ENCODE data around the gene SNTG2.

Gene SNTG2

DNA sequence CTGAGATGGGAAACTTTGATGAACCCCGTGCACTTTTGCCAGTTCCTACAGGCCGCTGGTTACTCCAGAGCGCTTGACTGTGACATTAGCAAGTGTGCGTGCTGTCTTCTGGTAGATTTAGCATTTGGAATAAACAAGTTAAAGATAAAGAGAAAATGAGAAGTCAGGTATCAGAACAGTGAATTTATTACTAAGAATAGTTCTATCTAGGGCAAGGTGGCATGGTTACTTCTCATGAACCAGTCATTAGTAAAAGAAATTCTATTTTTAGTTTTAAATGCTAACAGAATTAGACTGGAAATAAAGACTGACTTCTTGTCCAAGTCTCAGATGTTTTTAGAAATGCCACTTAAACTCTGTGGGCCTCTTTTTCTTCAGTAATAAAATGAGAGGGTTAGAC lies 258.6 kb downstream of the SNTG2 start:
- no peak for ATAC-seq

DNA sequence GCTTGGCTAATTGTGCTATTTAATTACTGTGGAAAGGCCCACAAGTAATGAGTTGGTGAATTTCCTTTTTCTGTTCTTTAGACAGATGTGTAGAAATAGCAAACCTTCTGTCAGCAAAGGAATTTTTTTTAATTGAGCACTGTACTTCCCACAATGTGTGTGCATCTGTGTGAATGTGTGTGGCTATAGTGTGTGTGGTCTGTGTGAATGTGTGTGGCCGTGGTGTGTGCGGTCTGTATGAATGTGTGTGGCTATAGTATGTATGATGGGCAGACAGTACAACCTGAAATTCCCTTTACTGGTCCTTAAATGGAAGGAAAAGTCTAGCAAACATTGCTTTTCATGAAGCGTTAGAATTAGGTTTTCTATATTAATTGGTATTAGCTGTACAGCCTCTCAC lies 259.1 kb downstream of the SNTG2 start:
- no peak for ATAC-seq
- TF ChIP-seq CSDC2 (CRISPR knock-in tag; IDR thresholded peaks at IDR 0.05) (no peak), TOX (CRISPR knock-in tag; IDR thresholded peaks at IDR 0.05; ENCODE audit: borderline replicate concordance) (no peak), SNAI2 (CRISPR knock-in tag; IDR thresholded peaks at IDR 0.05) (no peak), ZFP30 (CRISPR knock-in tag; IDR thresholded peaks at IDR 0.05) (no peak), ZC3H10 (CRISPR knock-in tag; IDR thresholded peaks at IDR 0.05) (no peak), OSR1 (CRISPR knock-in tag; IDR thresholded peaks at IDR 0.05) (no peak), ZFP3 (CRISPR knock-in tag; IDR thresholded peaks at IDR 0.05) (no peak), BACH2 (CRISPR knock-in tag; IDR thresholded peaks at IDR 0.05; ENCODE audit: borderline replicate concordance) (no peak), ESRRG (CRISPR knock-in tag; IDR thresholded peaks at IDR 0.05) (no peak), ISL1 (CRISPR knock-in tag; IDR thresholded peaks at IDR 0.05) (no peak), RARB (CRISPR knock-in tag; IDR thresholded peaks at IDR 0.05) (no peak), GLIS3 (CRISPR knock-in tag; IDR thresholded peaks at IDR 0.05) (no peak), TCF4 (CRISPR knock-in tag; IDR thresholded peaks at IDR 0.05; ENCODE audit: borderline replicate concordance) (no peak), ARNTL (CRISPR knock-in tag; IDR thresholded peaks at IDR 0.05; ENCODE audit: borderline replicate concordance, low read depth) (no peak), ZNF70 (CRISPR knock-in tag; IDR thresholded peaks at IDR 0.05) (no peak)
- TF ChIP-seq, protein P1, sequence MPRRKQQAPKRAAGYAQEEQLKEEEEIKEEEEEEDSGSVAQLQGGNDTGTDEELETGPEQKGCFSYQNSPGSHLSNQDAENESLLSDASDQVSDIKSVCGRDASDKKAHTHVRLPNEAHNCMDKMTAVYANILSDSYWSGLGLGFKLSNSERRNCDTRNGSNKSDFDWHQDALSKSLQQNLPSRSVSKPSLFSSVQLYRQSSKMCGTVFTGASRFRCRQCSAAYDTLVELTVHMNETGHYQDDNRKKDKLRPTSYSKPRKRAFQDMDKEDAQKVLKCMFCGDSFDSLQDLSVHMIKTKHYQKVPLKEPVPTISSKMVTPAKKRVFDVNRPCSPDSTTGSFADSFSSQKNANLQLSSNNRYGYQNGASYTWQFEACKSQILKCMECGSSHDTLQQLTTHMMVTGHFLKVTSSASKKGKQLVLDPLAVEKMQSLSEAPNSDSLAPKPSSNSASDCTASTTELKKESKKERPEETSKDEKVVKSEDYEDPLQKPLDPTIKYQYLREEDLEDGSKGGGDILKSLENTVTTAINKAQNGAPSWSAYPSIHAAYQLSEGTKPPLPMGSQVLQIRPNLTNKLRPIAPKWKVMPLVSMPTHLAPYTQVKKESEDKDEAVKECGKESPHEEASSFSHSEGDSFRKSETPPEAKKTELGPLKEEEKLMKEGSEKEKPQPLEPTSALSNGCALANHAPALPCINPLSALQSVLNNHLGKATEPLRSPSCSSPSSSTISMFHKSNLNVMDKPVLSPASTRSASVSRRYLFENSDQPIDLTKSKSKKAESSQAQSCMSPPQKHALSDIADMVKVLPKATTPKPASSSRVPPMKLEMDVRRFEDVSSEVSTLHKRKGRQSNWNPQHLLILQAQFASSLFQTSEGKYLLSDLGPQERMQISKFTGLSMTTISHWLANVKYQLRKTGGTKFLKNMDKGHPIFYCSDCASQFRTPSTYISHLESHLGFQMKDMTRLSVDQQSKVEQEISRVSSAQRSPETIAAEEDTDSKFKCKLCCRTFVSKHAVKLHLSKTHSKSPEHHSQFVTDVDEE (CRISPR knock-in tag; IDR thresholded peaks at IDR 0.05), result no peak
- TF ChIP-seq, protein P2, sequence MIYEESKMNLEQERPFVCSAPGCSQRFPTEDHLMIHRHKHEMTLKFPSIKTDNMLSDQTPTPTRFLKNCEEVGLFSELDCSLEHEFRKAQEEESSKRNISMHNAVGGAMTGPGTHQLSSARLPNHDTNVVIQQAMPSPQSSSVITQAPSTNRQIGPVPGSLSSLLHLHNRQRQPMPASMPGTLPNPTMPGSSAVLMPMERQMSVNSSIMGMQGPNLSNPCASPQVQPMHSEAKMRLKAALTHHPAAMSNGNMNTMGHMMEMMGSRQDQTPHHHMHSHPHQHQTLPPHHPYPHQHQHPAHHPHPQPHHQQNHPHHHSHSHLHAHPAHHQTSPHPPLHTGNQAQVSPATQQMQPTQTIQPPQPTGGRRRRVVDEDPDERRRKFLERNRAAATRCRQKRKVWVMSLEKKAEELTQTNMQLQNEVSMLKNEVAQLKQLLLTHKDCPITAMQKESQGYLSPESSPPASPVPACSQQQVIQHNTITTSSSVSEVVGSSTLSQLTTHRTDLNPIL (CRISPR knock-in tag; IDR thresholded peaks at IDR 0.05; ENCODE audit: low read depth), result no peak
- TF ChIP-seq, protein P3, sequence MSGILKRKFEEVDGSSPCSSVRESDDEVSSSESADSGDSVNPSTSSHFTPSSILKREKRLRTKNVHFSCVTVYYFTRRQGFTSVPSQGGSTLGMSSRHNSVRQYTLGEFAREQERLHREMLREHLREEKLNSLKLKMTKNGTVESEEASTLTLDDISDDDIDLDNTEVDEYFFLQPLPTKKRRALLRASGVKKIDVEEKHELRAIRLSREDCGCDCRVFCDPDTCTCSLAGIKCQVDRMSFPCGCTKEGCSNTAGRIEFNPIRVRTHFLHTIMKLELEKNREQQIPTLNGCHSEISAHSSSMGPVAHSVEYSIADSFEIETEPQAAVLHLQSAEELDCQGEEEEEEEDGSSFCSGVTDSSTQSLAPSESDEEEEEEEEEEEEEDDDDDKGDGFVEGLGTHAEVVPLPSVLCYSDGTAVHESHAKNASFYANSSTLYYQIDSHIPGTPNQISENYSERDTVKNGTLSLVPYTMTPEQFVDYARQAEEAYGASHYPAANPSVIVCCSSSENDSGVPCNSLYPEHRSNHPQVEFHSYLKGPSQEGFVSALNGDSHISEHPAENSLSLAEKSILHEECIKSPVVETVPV (CRISPR knock-in tag; IDR thresholded peaks at IDR 0.05), result no peak
- TF ChIP-seq, protein P4, sequence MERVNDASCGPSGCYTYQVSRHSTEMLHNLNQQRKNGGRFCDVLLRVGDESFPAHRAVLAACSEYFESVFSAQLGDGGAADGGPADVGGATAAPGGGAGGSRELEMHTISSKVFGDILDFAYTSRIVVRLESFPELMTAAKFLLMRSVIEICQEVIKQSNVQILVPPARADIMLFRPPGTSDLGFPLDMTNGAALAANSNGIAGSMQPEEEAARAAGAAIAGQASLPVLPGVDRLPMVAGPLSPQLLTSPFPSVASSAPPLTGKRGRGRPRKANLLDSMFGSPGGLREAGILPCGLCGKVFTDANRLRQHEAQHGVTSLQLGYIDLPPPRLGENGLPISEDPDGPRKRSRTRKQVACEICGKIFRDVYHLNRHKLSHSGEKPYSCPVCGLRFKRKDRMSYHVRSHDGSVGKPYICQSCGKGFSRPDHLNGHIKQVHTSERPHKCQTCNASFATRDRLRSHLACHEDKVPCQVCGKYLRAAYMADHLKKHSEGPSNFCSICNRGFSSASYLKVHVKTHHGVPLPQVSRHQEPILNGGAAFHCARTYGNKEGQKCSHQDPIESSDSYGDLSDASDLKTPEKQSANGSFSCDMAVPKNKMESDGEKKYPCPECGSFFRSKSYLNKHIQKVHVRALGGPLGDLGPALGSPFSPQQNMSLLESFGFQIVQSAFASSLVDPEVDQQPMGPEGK (CRISPR knock-in tag; IDR thresholded peaks at IDR 0.05; ENCODE audit: borderline replicate concordance), result no peak

More for the DNA sequence above, 258.6 kb downstream of the SNTG2 start:
- TF ChIP-seq, protein P3 (CRISPR knock-in tag; IDR thresholded peaks at IDR 0.05), result no peak
- TF ChIP-seq CSDC2 (CRISPR knock-in tag; IDR thresholded peaks at IDR 0.05) (no peak), ZFP3 (CRISPR knock-in tag; IDR thresholded peaks at IDR 0.05) (no peak), GLIS3 (CRISPR knock-in tag; IDR thresholded peaks at IDR 0.05) (no peak), ZC3H10 (CRISPR knock-in tag; IDR thresholded peaks at IDR 0.05) (no peak), ESRRG (CRISPR knock-in tag; IDR thresholded peaks at IDR 0.05) (no peak), SNAI2 (CRISPR knock-in tag; IDR thresholded peaks at IDR 0.05) (no peak), ZNF565 (CRISPR knock-in tag; conservative IDR thresholded peaks at IDR 0.05; ENCODE audit: low read depth) (no peak), RARB (CRISPR knock-in tag; IDR thresholded peaks at IDR 0.05) (no peak), BACH2 (CRISPR knock-in tag; IDR thresholded peaks at IDR 0.05; ENCODE audit: borderline replicate concordance) (no peak), TOX (CRISPR knock-in tag; IDR thresholded peaks at IDR 0.05; ENCODE audit: borderline replicate concordance) (no peak), ZFP30 (CRISPR knock-in tag; IDR thresholded peaks at IDR 0.05) (no peak), TCF4 (CRISPR knock-in tag; IDR thresholded peaks at IDR 0.05; ENCODE audit: borderline replicate concordance) (no peak), ISL1 (CRISPR knock-in tag; IDR thresholded peaks at IDR 0.05) (no peak), ZNF70 (CRISPR knock-in tag; IDR thresholded peaks at IDR 0.05) (no peak), OSR1 (CRISPR knock-in tag; IDR thresholded peaks at IDR 0.05) (no peak), PPARA (CRISPR knock-in tag; IDR thresholded peaks at IDR 0.05; ENCODE audit: borderline replicate concordance) (no peak)
- TF ChIP-seq, protein P1 (CRISPR knock-in tag; IDR thresholded peaks at IDR 0.05), result no peak
- TF ChIP-seq, protein P5, sequence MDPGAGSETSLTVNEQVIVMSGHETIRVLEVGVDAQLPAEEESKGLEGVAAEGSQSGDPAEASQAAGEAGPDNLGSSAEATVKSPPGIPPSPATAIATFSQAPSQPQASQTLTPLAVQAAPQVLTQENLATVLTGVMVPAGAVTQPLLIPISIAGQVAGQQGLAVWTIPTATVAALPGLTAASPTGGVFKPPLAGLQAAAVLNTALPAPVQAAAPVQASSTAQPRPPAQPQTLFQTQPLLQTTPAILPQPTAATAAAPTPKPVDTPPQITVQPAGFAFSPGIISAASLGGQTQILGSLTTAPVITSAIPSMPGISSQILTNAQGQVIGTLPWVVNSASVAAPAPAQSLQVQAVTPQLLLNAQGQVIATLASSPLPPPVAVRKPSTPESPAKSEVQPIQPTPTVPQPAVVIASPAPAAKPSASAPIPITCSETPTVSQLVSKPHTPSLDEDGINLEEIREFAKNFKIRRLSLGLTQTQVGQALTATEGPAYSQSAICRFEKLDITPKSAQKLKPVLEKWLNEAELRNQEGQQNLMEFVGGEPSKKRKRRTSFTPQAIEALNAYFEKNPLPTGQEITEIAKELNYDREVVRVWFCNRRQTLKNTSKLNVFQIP (CRISPR knock-in tag; IDR thresholded peaks at IDR 0.05; ENCODE audit: borderline replicate concordance, low read depth), result no peak
